Nasal cavity respiratory epithelium epithelial cell of viscerocranial mucosa (primary cell): ENCODE data around the gene RPL35A. TPM values are rescaled to one million over a fixed set of nuclear protein-coding genes. Genes with fewer than 3 reads are reported as not detected.

Source experiments
- total RNA-seq: library from RNA; depleted of rRNA; stranded (reverse); fragments of >200 nt; gene quantifications from 2 replicates; pipeline ENCODE4 v1.2.3, GENCODE V29; 2014

RPL35A gene
- total RNA-seq, result 444 and 783 TPM in 2 replicates

GRCh38 chr3:197949778-197950676, at the start of gene RPL35A:
Gene RPL35A, plus strand, starts transcription at chr3:197950190. Its CDS starts 778 bp downstream, at chr3:197950968.

GRCh38 chr3:197959891-197960693, 10.1 kb downstream of the RPL35A start, which contains the start of gene LMLN:
Gene LMLN, plus strand, starts transcription at chr3:197960217. Its CDS starts 29 bp downstream, at chr3:197960246.

Other genes with a start within 250 kb of the RPL35A start
- gene RUBCN, start 213.3 kb upstream of the RPL35A start, total RNA-seq, result 9.9 and 13.4 TPM in 2 replicates
- 60.1 and 82.5 TPM in 2 replicates for gene FYTTD1, start 200.3 kb upstream of the RPL35A start, total RNA-seq
- gene LRCH3, start 158.9 kb upstream of the RPL35A start, total RNA-seq, result 15.4 and 58.6 TPM in 2 replicates
- 3.4 and 9.0 TPM in 2 replicates for gene LMLN, start 10.0 kb downstream of the RPL35A start, total RNA-seq